Kidney (tissue), 14 donors: ENCODE measurements around the gene SH3RF2. TPM values are rescaled to one million over a fixed set of nuclear protein-coding genes. Genes with fewer than 3 reads are reported as not detected.

Source experiments
- DNase-seq, 5 donors: peaks; one replicate each; pipeline ENCODE4 v3.0.0-alpha.2; 2013 to 2020
- FAIRE-seq: peaks from 2 replicates; lab custom pipeline; 2012; peaks lifted over from hg19 to GRCh38; lab: Jason Lieb, UNC
- H3K27ac ChIP-seq, 2 donors: one replicate each; pipeline ENCODE4 v1.7.0; 2013; ENCODE audit warnings: low read depth in 2 of 2, low read length in 2 of 2, inconsistent platforms in 1 of 2
- H3K27me3 ChIP-seq: one replicate; pipeline ENCODE4 v1.7.1; 2013; ENCODE audit warnings: low read length, inconsistent platforms; ENCODE audit not compliant: control insufficient read depth, insufficient read depth
- H3K36me3 ChIP-seq, 3 donors: one replicate each; pipeline versions ENCODE4 v1.7.0 to v1.7.1; 2013; ENCODE audit warnings: low read length in 3 of 3, control low read depth in 1 of 3, inconsistent platforms in 1 of 3; ENCODE audit not compliant: insufficient read depth in 3 of 3, control insufficient read depth in 2 of 3
- H3K4me1 ChIP-seq, 3 donors: one replicate each; pipeline versions ENCODE4 v1.7.0 to v1.7.1; 2013; ENCODE audit warnings: low read length in 3 of 3, inconsistent platforms in 1 of 3, low read depth in 1 of 3; ENCODE audit not compliant: control insufficient read depth in 2 of 3, insufficient read depth in 2 of 3
- H3K4me3 ChIP-seq, 3 donors: one replicate each; pipeline versions ENCODE4 v1.7.0 to v1.8.1; 2013; ENCODE audit warnings: low read length in 3 of 3, control low read depth in 1 of 3, inconsistent platforms in 1 of 3
- H3K9ac ChIP-seq, 3 donors: one replicate each; pipeline versions ENCODE4 v1.7.0 to v1.7.1; 2013; ENCODE audit warnings: low read length in 3 of 3, control low read depth in 1 of 3, inconsistent platforms in 1 of 3
- H3K9me3 ChIP-seq, 3 donors: one replicate each; pipeline versions ENCODE4 v1.7.0 to v1.7.1; 2013; ENCODE audit warnings: low read length in 3 of 3, control low read depth in 1 of 3, inconsistent platforms in 1 of 3; ENCODE audit not compliant: control insufficient read depth in 2 of 3, insufficient read depth in 1 of 3
- intact Hi-C: fragments of 100-400 bp; cut with DNase I; formaldehyde crosslinking; loops from one replicate; pipeline ENCODE4 v1.11.1; 2022
- polyA plus RNA-seq: library from polyadenylated mRNA; stranded (reverse); fragments of 350-450 nt; fragmentation: Illumina TruSeq; extraction: RNeasy Lipid Tissue Mini Kit (QIAGEN cat#74804); gene quantifications from one replicate; pipeline ENCODE4 v1.2.3, GENCODE V29; 2014; ENCODE audit warnings: low read depth, low replicate concordance; ENCODE audit not compliant: insufficient read depth
- total RNA-seq: library from RNA; stranded (reverse); fragmentation: NEBNext Ultra II Directional; extraction: Animal tissue kit (Norgen Biotek cat#: 25700); gene quantifications from one replicate; pipeline ENCODE4 v1.2.1, GENCODE V29; 2021
- TF ChIP-seq, protein P1 (sequence below): IDR thresholded peaks from 3 replicates; pipeline ENCODE4 v1.5.1; 2012; ENCODE audit warnings: mild to moderate bottlenecking, moderate library complexity, borderline replicate concordance; ENCODE audit not compliant: insufficient read depth; ENCODE audit errors: extremely low read depth
- donor health status: control.
- donor health status: control.
- donor health status: control.
- donor health status: control.
- donor health status: control.
- donor health status: DM: yes; HTN: yes; CAD: no.
- donor health status: Normal renal cell carcinoma (clear cell type).

The SH3RF2 gene
- total and polyA plus RNA-seq, 2 donors from 2014 or later, result 1.3 to 4.9 TPM

GRCh38 chr5:146027751-146028150 lies 91.4 kb downstream of the SH3RF2 start:
- DNase-seq (peak; percentile 72 to 83 (median 78)), FAIRE-seq (no peak)
- H3K27ac ChIP-seq, result no peak overlapping the region
- no peaks in the 10 kb centered on the region for H3K36me3 ChIP-seq
- H3K9ac ChIP-seq, result no peak overlapping the region
- H3K4me3 ChIP-seq, result no peak overlapping the region
- peaks cover 0 to 3% (median 0%) of the 10 kb centered on the region in 3 donors for H3K4me1 ChIP-seq
- H3K9me3 ChIP-seq, result no peaks in the 10 kb centered on the region
- H3K27me3 ChIP-seq, result no peaks in the 10 kb centered on the region
- TF ChIP-seq, protein P1, sequence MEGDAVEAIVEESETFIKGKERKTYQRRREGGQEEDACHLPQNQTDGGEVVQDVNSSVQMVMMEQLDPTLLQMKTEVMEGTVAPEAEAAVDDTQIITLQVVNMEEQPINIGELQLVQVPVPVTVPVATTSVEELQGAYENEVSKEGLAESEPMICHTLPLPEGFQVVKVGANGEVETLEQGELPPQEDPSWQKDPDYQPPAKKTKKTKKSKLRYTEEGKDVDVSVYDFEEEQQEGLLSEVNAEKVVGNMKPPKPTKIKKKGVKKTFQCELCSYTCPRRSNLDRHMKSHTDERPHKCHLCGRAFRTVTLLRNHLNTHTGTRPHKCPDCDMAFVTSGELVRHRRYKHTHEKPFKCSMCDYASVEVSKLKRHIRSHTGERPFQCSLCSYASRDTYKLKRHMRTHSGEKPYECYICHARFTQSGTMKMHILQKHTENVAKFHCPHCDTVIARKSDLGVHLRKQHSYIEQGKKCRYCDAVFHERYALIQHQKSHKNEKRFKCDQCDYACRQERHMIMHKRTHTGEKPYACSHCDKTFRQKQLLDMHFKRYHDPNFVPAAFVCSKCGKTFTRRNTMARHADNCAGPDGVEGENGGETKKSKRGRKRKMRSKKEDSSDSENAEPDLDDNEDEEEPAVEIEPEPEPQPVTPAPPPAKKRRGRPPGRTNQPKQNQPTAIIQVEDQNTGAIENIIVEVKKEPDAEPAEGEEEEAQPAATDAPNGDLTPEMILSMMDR, result no peak
- intact Hi-C loops, result no loop called here

GRCh38 chr5:146032911-146033310 lies 96.5 kb downstream of the SH3RF2 start:
- Histone ChIP-seq H3K27me3 (no peaks in the 10 kb centered on the region), H3K9me3 (no peaks in the 10 kb centered on the region), H3K4me3 (no peak overlapping the region), H3K9ac (no peak overlapping the region), H3K4me1 (no peaks in the 10 kb centered on the region), H3K27ac (no peak overlapping the region), H3K36me3 (no peaks in the 10 kb centered on the region)
- no peak for DNase-seq
- intact Hi-C loops, result no loop called here
- FAIRE-seq, result no peak
- TF ChIP-seq, protein P1, result no peak

DNA sequence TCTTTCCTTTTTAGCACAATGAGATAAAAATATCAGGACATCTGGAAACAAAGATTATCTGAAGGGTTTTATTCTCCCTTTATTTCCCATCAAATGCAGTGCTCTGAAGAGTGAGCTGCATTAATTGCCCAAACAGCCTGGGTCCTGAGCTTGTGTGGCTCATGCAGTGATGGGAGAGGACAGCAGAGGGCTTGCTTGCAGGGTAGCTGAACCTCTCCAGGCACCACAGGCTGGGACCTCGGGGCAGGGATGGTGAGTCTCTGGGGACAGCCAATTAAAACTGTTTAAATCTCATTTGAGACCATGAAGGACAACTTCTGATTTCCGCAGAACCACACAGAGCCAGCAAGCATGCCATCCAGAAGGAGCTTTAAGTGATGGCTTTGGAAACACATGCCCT lies 97.7 kb downstream of the SH3RF2 start:
- no peak overlapping the region for H3K4me3 ChIP-seq
- H3K27me3 ChIP-seq, result no peaks in the 10 kb centered on the region
- FAIRE-seq, result no peak
- H3K27ac ChIP-seq, result no peak overlapping the region
- H3K9ac ChIP-seq, result no peak overlapping the region
- TF ChIP-seq, protein P1, result no peak
- no peaks in the 10 kb centered on the region for H3K4me1 ChIP-seq
- H3K36me3 ChIP-seq, result no peaks in the 10 kb centered on the region
- no peak for DNase-seq
- intact Hi-C loops, result no loop called here
- H3K9me3 ChIP-seq, result no peaks in the 10 kb centered on the region

- Histone ChIP-seq H3K9me3 (no peaks in the 10 kb centered on the region), H3K9ac (no peak overlapping the region), H3K27me3 (no peaks in the 10 kb centered on the region), H3K4me3 (no peak overlapping the region), H3K36me3 (no peaks in the 10 kb centered on the region), H3K27ac (no peak overlapping the region), H3K4me1 (no peaks in the 10 kb centered on the region)
- intact Hi-C loops, result no loop called here
- DNase-seq, result no peak
- no peak for FAIRE-seq
- TF ChIP-seq, protein P1, result no peak
Measured at GRCh38 chr5:146034605-146035004, 98.2 kb downstream of the SH3RF2 start.
